Parathyroid adenoma (tissue), 2 donors: ENCODE data around the gene MSANTD3.
A peak's percentile ranks its signal among the peaks of the same experiment; 100 is the strongest.

Experiments
- H2AFZ ChIP-seq: fragments of 300-600 bp; sonication (generic); one replicate; pipeline ENCODE4 v1.7.0; 2017; ENCODE audit warnings: antibody characterized with exemption, mild to moderate bottlenecking
- H3K27ac ChIP-seq: fragments of 300-600 bp; sonication (generic); one replicate; pipeline ENCODE4 v1.7.0; 2017
- H3K27me3 ChIP-seq: fragments of 300-600 bp; sonication (generic); one replicate; pipeline ENCODE4 v1.7.0; 2017; ENCODE audit warnings: low read length; ENCODE audit not compliant: control insufficient read depth, insufficient read depth
- H3K36me3 ChIP-seq: fragments of 300-600 bp; sonication (generic); one replicate; pipeline ENCODE4 v1.7.0; 2017; ENCODE audit warnings: low read length; ENCODE audit not compliant: control insufficient read depth, insufficient read depth
- H3K4me1 ChIP-seq: fragments of 300-600 bp; sonication (generic); one replicate; pipeline ENCODE4 v1.7.0; 2017; ENCODE audit warnings: control low read depth
- H3K4me2 ChIP-seq: fragments of 300-600 bp; sonication (generic); one replicate; pipeline ENCODE4 v1.7.0; 2017; ENCODE audit warnings: low read length
- H3K4me3 ChIP-seq: fragments of 300-600 bp; sonication (generic); one replicate; pipeline ENCODE4 v1.7.0; 2017; ENCODE audit warnings: low read depth, low read length
- H3K79me2 ChIP-seq: fragments of 300-600 bp; sonication (generic); one replicate; pipeline ENCODE4 v1.7.0; 2017; ENCODE audit warnings: control low read depth
- H3K9ac ChIP-seq: fragments of 300-600 bp; sonication (generic); one replicate; pipeline ENCODE4 v1.7.0; 2017; ENCODE audit warnings: mild to moderate bottlenecking
- H3K9me3 ChIP-seq: fragments of 300-600 bp; sonication (generic); one replicate; pipeline ENCODE4 v1.7.0; 2017; ENCODE audit warnings: low read length; ENCODE audit not compliant: control insufficient read depth
- CTCF ChIP-seq: fragments of 300-600 bp; sonication (generic); IDR thresholded peaks from one replicate; pipeline ENCODE4 v1.7.0; 2017; ENCODE audit warnings: antibody characterized with exemption, mild to moderate bottlenecking
- donor health status: primary hyperparathyroidism.

MSANTD3 gene

GRCh38 chr9:100474082-100474923 lies 47.4 kb downstream of the MSANTD3 start:
- H3K27me3 ChIP-seq = no peaks in the 10 kb centered on the region
- H3K4me3 ChIP-seq = no peak overlapping the region
- H3K79me2 ChIP-seq = no peaks in the 10 kb centered on the region
- peak overlapping the region; percentile 65 for H2AFZ ChIP-seq
- H3K9ac ChIP-seq = no peak overlapping the region
- H3K4me2 ChIP-seq = peak overlapping the region; percentile 75
- no peaks in the 10 kb centered on the region for H3K36me3 ChIP-seq
- TF ChIP-seq CTCF = no peak
- no peaks in the 10 kb centered on the region for H3K4me1 ChIP-seq
- no peaks in the 10 kb centered on the region for H3K9me3 ChIP-seq
- no peak overlapping the region for H3K27ac ChIP-seq

- no peaks in the 10 kb centered on the region for H3K27me3 ChIP-seq
- no peak for TF ChIP-seq CTCF
- H3K9me3 ChIP-seq = no peaks in the 10 kb centered on the region
- no peaks in the 10 kb centered on the region for H3K79me2 ChIP-seq
- H3K27ac ChIP-seq = no peak overlapping the region
- no peaks in the 10 kb centered on the region for H3K36me3 ChIP-seq
- no peak overlapping the region for H3K9ac ChIP-seq
- H3K4me3 ChIP-seq = no peak overlapping the region
- no peak overlapping the region for H3K4me2 ChIP-seq
- no peak overlapping the region for H2AFZ ChIP-seq
- no peaks in the 10 kb centered on the region for H3K4me1 ChIP-seq
Observed at GRCh38 chr9:100474924-100475276, 48.0 kb downstream of the MSANTD3 start.

- Histone ChIP-seq H3K27ac (no peak overlapping the region), H3K79me2 (no peaks in the 10 kb centered on the region), H3K4me1 (no peaks in the 10 kb centered on the region), H3K4me3 (no peak overlapping the region), H3K36me3 (no peaks in the 10 kb centered on the region), H3K9ac (no peak overlapping the region), H3K4me2 (no peak overlapping the region), H3K9me3 (no peaks in the 10 kb centered on the region), H2AFZ (no peak overlapping the region), H3K27me3 (no peaks in the 10 kb centered on the region)
- no peak for TF ChIP-seq CTCF
Observed at GRCh38 chr9:100477241-100477640, 50.3 kb downstream of the MSANTD3 start.

- Histone ChIP-seq H3K9ac (no peak overlapping the region), H3K36me3 (no peaks in the 10 kb centered on the region), H3K27ac (no peak overlapping the region), H2AFZ (no peak overlapping the region), H3K4me3 (no peak overlapping the region), H3K9me3 (no peaks in the 10 kb centered on the region), H3K4me1 (no peaks in the 10 kb centered on the region), H3K79me2 (no peaks in the 10 kb centered on the region), H3K4me2 (no peak overlapping the region), H3K27me3 (no peaks in the 10 kb centered on the region)
- TF ChIP-seq CTCF = no peak
Observed at GRCh38 chr9:100478192-100478591, 51.2 kb downstream of the MSANTD3 start.

GRCh38 chr9:100479820-100480219 lies 52.9 kb downstream of the MSANTD3 start:
- no peaks in the 10 kb centered on the region for H3K9me3 ChIP-seq
- H3K27ac ChIP-seq = no peak overlapping the region
- no peaks in the 10 kb centered on the region for H3K27me3 ChIP-seq
- no peak for TF ChIP-seq CTCF
- H2AFZ ChIP-seq = no peak overlapping the region
- no peak overlapping the region for H3K9ac ChIP-seq
- H3K4me1 ChIP-seq = no peaks in the 10 kb centered on the region
- H3K4me3 ChIP-seq = no peak overlapping the region
- H3K36me3 ChIP-seq = no peaks in the 10 kb centered on the region
- no peak overlapping the region for H3K4me2 ChIP-seq
- H3K79me2 ChIP-seq = no peaks in the 10 kb centered on the region
